Measurements from ENCODE around the gene POLR3B.

POLR3B gene

GRCh38 chr12:106429043-106429552, 71.5 kb downstream of the POLR3B start:
- Histone ChIP-seq H3F3A (ENCODE audit: control insufficient read depth, insufficient read depth) (no peaks in the 10 kb centered on the region), H3K9me2 (replicated peaks; ENCODE audit: control insufficient read depth, low read length) (no peaks in the 10 kb centered on the region), H3K27me3 (ENCODE audit: control insufficient read depth, low read length) (no peaks in the 10 kb centered on the region), H3K36me3 (ENCODE audit: control insufficient read depth, low read length) (peaks cover 37% of the 10 kb centered on the region), H3K4me2 (ENCODE audit: low read length) (no peak overlapping the region), H3K4me3 (ENCODE audit: low read length) (no peak overlapping the region), H3K4me1 (ENCODE audit: control insufficient read depth, low read length) (no peaks in the 10 kb centered on the region), H3K79me2 (ENCODE audit: control insufficient read depth, low read length) (no peaks in the 10 kb centered on the region), H3K27ac (ENCODE audit: low read depth, low read length) (no peak overlapping the region), H4K20me1 (ENCODE audit: control insufficient read depth, insufficient read depth, low read depth, low read length) (no peaks in the 10 kb centered on the region), H3K9me3 (ENCODE audit: control insufficient read depth, insufficient read depth, low read length) (no peaks in the 10 kb centered on the region)
- no peak for TF ChIP-seq EZH2phosphoT487 (IDR thresholded peaks at IDR 0.05; ENCODE audit: borderline replicate concordance, low read length)
- TF ChIP-seq CTCF (IDR thresholded peaks at IDR 0.05; ENCODE audit: low read depth, low read length, poor library complexity, severe bottlenecking), result no peak

GRCh38 chr12:106429636-106430035, 72.1 kb downstream of the POLR3B start:
- Histone ChIP-seq H3K9me2 (replicated peaks; ENCODE audit: control insufficient read depth, low read length) (no peaks in the 10 kb centered on the region), H3K9me3 (ENCODE audit: control insufficient read depth, insufficient read depth, low read length) (no peaks in the 10 kb centered on the region), H3K36me3 (ENCODE audit: control insufficient read depth, low read length) (peaks cover 37% of the 10 kb centered on the region), H3K4me2 (ENCODE audit: low read length) (no peak overlapping the region), H3K27me3 (ENCODE audit: control insufficient read depth, low read length) (no peaks in the 10 kb centered on the region), H3K4me3 (ENCODE audit: low read length) (no peak overlapping the region), H3K27ac (ENCODE audit: low read depth, low read length) (no peak overlapping the region), H3K4me1 (ENCODE audit: control insufficient read depth, low read length) (no peaks in the 10 kb centered on the region), H3F3A (ENCODE audit: control insufficient read depth, insufficient read depth) (no peaks in the 10 kb centered on the region), H3K79me2 (ENCODE audit: control insufficient read depth, low read length) (no peaks in the 10 kb centered on the region), H4K20me1 (ENCODE audit: control insufficient read depth, insufficient read depth, low read depth, low read length) (no peaks in the 10 kb centered on the region)
- TF ChIP-seq CTCF (IDR thresholded peaks at IDR 0.05; ENCODE audit: low read depth, low read length, poor library complexity, severe bottlenecking), result no peak
- TF ChIP-seq EZH2phosphoT487 (IDR thresholded peaks at IDR 0.05; ENCODE audit: borderline replicate concordance, low read length), result no peak

- Histone ChIP-seq H3K36me3 (ENCODE audit: control insufficient read depth, low read length) (peaks cover 46% of the 10 kb centered on the region), H3F3A (ENCODE audit: control insufficient read depth, insufficient read depth) (no peaks in the 10 kb centered on the region), H3K27me3 (ENCODE audit: control insufficient read depth, low read length) (no peaks in the 10 kb centered on the region), H3K79me2 (ENCODE audit: control insufficient read depth, low read length) (no peaks in the 10 kb centered on the region), H3K27ac (ENCODE audit: low read depth, low read length) (no peak overlapping the region), H3K4me3 (ENCODE audit: low read length) (no peak overlapping the region), H3K9me2 (replicated peaks; ENCODE audit: control insufficient read depth, low read length) (no peaks in the 10 kb centered on the region), H3K4me1 (ENCODE audit: control insufficient read depth, low read length) (no peaks in the 10 kb centered on the region), H4K20me1 (ENCODE audit: control insufficient read depth, insufficient read depth, low read depth, low read length) (no peaks in the 10 kb centered on the region), H3K9me3 (ENCODE audit: control insufficient read depth, insufficient read depth, low read length) (no peaks in the 10 kb centered on the region), H3K4me2 (ENCODE audit: low read length) (no peak overlapping the region)
- TF ChIP-seq EZH2phosphoT487 (IDR thresholded peaks at IDR 0.05; ENCODE audit: borderline replicate concordance, low read length) (no peak), CTCF (IDR thresholded peaks at IDR 0.05; ENCODE audit: low read depth, low read length, poor library complexity, severe bottlenecking) (no peak)
Measured at GRCh38 chr12:106431839-106432411, 74.4 kb downstream of the POLR3B start.

Measured in DOHH2 (cell line).